GM13977 (cell line): ENCODE results near the gene TAPT1.

Source experiments
- DNase-seq: peaks from one replicate; pipeline ENCODE4 v3.0.0; 2012; ENCODE audit warnings: low spot score
- CTCF ChIP-seq: IDR thresholded peaks from 2 replicates; pipeline ENCODE4 v1.5.1; 2012; ENCODE audit warnings: mild to moderate bottlenecking, control low read depth; ENCODE audit not compliant: insufficient read depth; ENCODE audit errors: extremely low read depth, missing control alignments
- in situ Hi-C: fragments of 300-500 bp; cut with MboI; formaldehyde crosslinking; loops from one replicate; pipeline ENCODE4 v1.12.0; 2022; ENCODE audit warnings: low sequenced_read_pairs, low pct_unique_long_range_greater_than_20kb, mixed read lengths, inconsistent platforms; ENCODE audit not compliant: unreplicated experiment

Gene TAPT1

GRCh38 chr4:16186986-16187385, 39.3 kb downstream of the TAPT1 start:
- no peak for DNase-seq
- TF ChIP-seq CTCF, result no peak
- in situ Hi-C loops, result no loop called here

- DNase-seq, result no peak
- in situ Hi-C loops, result no loop called here
- no peak for TF ChIP-seq CTCF
Observed at GRCh38 chr4:16183604-16184003, 42.7 kb downstream of the TAPT1 start.

- in situ Hi-C loops, result no loop called here
- no peak for TF ChIP-seq CTCF
- no peak for DNase-seq
Observed at GRCh38 chr4:16176621-16177020, 49.6 kb downstream of the TAPT1 start.

GRCh38 chr4:16171831-16172230, 54.4 kb downstream of the TAPT1 start:
- no peak for TF ChIP-seq CTCF
- in situ Hi-C loops, result no loop called here
- DNase-seq, result no peak

GRCh38 chr4:16169490-16169889, 56.8 kb downstream of the TAPT1 start:
- in situ Hi-C loops, result no loop called here
- no peak for DNase-seq
- TF ChIP-seq CTCF, result no peak

GRCh38 chr4:16168710-16169388, 57.4 kb downstream of the TAPT1 start:
- in situ Hi-C loops, result no loop called here

More at GRCh38 chr4:16168710-16169388, 57.4 kb downstream of the TAPT1 start:
- no peak for TF ChIP-seq CTCF
- no peak for DNase-seq
